Thymus (tissue), 11 donors: ENCODE results near the gene NIM1K. TPM values are rescaled to one million over a fixed set of nuclear protein-coding genes. Genes with fewer than 3 reads are reported as not detected.

Experiments
- DNase-seq, 9 donors: peaks; one replicate each; pipeline ENCODE4 v3.0.0-alpha.2; 2013; ENCODE audit warnings: low spot score in 9 of 9, low read depth in 6 of 9, missing footprints in 1 of 9
- H3K27ac ChIP-seq, 2 donors: one replicate each; pipeline ENCODE4 v1.5.1; 2013; ENCODE audit warnings: control low read depth in 1 of 2, low read depth in 1 of 2, low read length in 1 of 2, mild to moderate bottlenecking in 1 of 2, moderate library complexity in 1 of 2
- H3K27me3 ChIP-seq, 2 donors: one replicate each; pipeline ENCODE4 v1.5.1; 2013; ENCODE audit warnings: low read length in 1 of 2; ENCODE audit not compliant: control insufficient read depth in 2 of 2, insufficient read depth in 1 of 2
- H3K36me3 ChIP-seq, 2 donors: one replicate each; pipeline ENCODE4 v1.5.1; 2013; ENCODE audit warnings: low read length in 1 of 2, mild to moderate bottlenecking in 1 of 2, moderate library complexity in 1 of 2; ENCODE audit not compliant: control insufficient read depth in 2 of 2, insufficient read depth in 2 of 2
- H3K4me1 ChIP-seq, 2 donors: one replicate each; pipeline ENCODE4 v1.5.1; 2013; ENCODE audit warnings: low read length in 2 of 2; ENCODE audit not compliant: control insufficient read depth in 2 of 2, insufficient read depth in 2 of 2
- H3K4me3 ChIP-seq, 2 donors: one replicate each; pipeline ENCODE4 v1.5.1; 2013; ENCODE audit warnings: low read length in 2 of 2, control low read depth in 1 of 2, mild to moderate bottlenecking in 1 of 2
- H3K9me3 ChIP-seq, 2 donors: one replicate each; pipeline ENCODE4 v1.5.1; 2013; ENCODE audit warnings: low read length in 1 of 2, mild to moderate bottlenecking in 1 of 2; ENCODE audit not compliant: control insufficient read depth in 2 of 2, insufficient read depth in 1 of 2
- WGBS: extraction: QIAGEN DNeasy Blood & Tissue Kit; methylation state at CpG from one replicate; pipeline ENCODE4 v1.1.7; 2013; 5-methylcytosine and 5-hydroxymethylcytosine counted together
- polyA plus RNA-seq: library from polyadenylated mRNA; stranded (reverse); fragments of 200-250 nt; gene quantifications from one replicate; pipeline ENCODE4 v1.2.3, GENCODE V29; 2013
- total RNA-seq: library from RNA; stranded (reverse); fragments of 120-200 nt; gene quantifications from one replicate; pipeline ENCODE4 v1.2.4, GENCODE V29; 2013
- donor health status: healthy.

Gene NIM1K
- total and polyA plus RNA-seq, 2 donors, result 0.19 to 0.32 TPM

GRCh38 chr5:43275391-43275790 is 83.4 kb downstream of the NIM1K start:
- Histone ChIP-seq H3K36me3 (no peaks in the 10 kb centered on the region), H3K27me3 (no peaks in the 10 kb centered on the region), H3K9me3 (no peaks in the 10 kb centered on the region), H3K4me1 (no peaks in the 10 kb centered on the region), H3K4me3 (no peak overlapping the region), H3K27ac (no peak overlapping the region)
- WGBS, result 98% methylated on average over 4 of the region's 4 CpGs
- no peak for DNase-seq

GRCh38 chr5:43279548-43280274 is 87.7 kb downstream of the NIM1K start:
- no peaks in the 10 kb centered on the region for H3K27me3 ChIP-seq
- WGBS, result 97% methylated on average over 12 of the region's 12 CpGs
- H3K4me1 ChIP-seq, result no peaks in the 10 kb centered on the region

GRCh38 chr5:43281840-43282658 is 90.0 kb downstream of the NIM1K start:
- 95% methylated on average over 7 of the region's 7 CpGs for WGBS
- Histone ChIP-seq H3K9me3 (no peaks in the 10 kb centered on the region), H3K4me1 (no peaks in the 10 kb centered on the region), H3K4me3 (no peak overlapping the region), H3K36me3 (peaks cover 5 to 8% of the 10 kb centered on the region in 2 donors), H3K27me3 (no peaks in the 10 kb centered on the region), H3K27ac (no peak overlapping the region)
- DNase-seq, result no peak

More at GRCh38 chr5:43279548-43280274, 87.7 kb downstream of the NIM1K start:
- H3K27ac ChIP-seq, result no peak overlapping the region
- H3K36me3 ChIP-seq, result no peaks in the 10 kb centered on the region
- DNase-seq, result no peak
- H3K9me3 ChIP-seq, result no peaks in the 10 kb centered on the region
- no peak overlapping the region for H3K4me3 ChIP-seq

- Histone ChIP-seq H3K27me3 (no peaks in the 10 kb centered on the region), H3K9me3 (no peaks in the 10 kb centered on the region), H3K4me1 (no peaks in the 10 kb centered on the region), H3K36me3 (peaks cover 11 to 27% of the 10 kb centered on the region in 2 donors), H3K27ac (no peak overlapping the region), H3K4me3 (no peak overlapping the region)
- no peak for DNase-seq
Measured at GRCh38 chr5:43286623-43287022, 94.6 kb downstream of the NIM1K start.

- 96% methylated on average over 4 of the region's 4 CpGs for WGBS
- H3K4me3 ChIP-seq, result no peak overlapping the region
- H3K27me3 ChIP-seq, result no peaks in the 10 kb centered on the region
- DNase-seq, result no peak
- H3K9me3 ChIP-seq, result no peaks in the 10 kb centered on the region
- peaks cover 11 to 32% of the 10 kb centered on the region in 2 donors for H3K36me3 ChIP-seq
- no peaks in the 10 kb centered on the region for H3K4me1 ChIP-seq
- H3K27ac ChIP-seq, result no peak overlapping the region
Measured at GRCh38 chr5:43287493-43287892, 95.5 kb downstream of the NIM1K start.

GRCh38 chr5:43288269-43288831 is 96.3 kb downstream of the NIM1K start:
- no peaks in the 10 kb centered on the region for H3K4me1 ChIP-seq
- 97% methylated on average over 1 of the region's 1 CpG for WGBS
- no peak overlapping the region for H3K27ac ChIP-seq
- peaks cover 11 to 39% of the 10 kb centered on the region in 2 donors for H3K36me3 ChIP-seq
- no peaks in the 10 kb centered on the region for H3K9me3 ChIP-seq
- no peak overlapping the region for H3K4me3 ChIP-seq
- no peak for DNase-seq
- no peaks in the 10 kb centered on the region for H3K27me3 ChIP-seq

- Histone ChIP-seq H3K4me3 (no peak overlapping the region), H3K36me3 (peaks cover 11 to 54% of the 10 kb centered on the region in 2 donors), H3K4me1 (no peaks in the 10 kb centered on the region), H3K27ac (no peak overlapping the region), H3K9me3 (no peaks in the 10 kb centered on the region), H3K27me3 (no peaks in the 10 kb centered on the region)
- no peak for DNase-seq
- 35% methylated on average over 2 of the region's 2 CpGs for WGBS
Measured at GRCh38 chr5:43290726-43291125, 98.7 kb downstream of the NIM1K start.

GRCh38 chr5:43294226-43294625 is 102.2 kb downstream of the NIM1K start:
- Histone ChIP-seq H3K4me1 (no peaks in the 10 kb centered on the region), H3K27me3 (no peaks in the 10 kb centered on the region), H3K27ac (no peak overlapping the region), H3K9me3 (no peaks in the 10 kb centered on the region), H3K36me3 (peaks cover 0 to 58% of the 10 kb centered on the region in 2 donors), H3K4me3 (no peak overlapping the region)
- no peak for DNase-seq

- H3K36me3 ChIP-seq, result peaks cover 0 to 55% of the 10 kb centered on the region in 2 donors
- H3K9me3 ChIP-seq, result no peaks in the 10 kb centered on the region
- no peaks in the 10 kb centered on the region for H3K4me1 ChIP-seq
- no peaks in the 10 kb centered on the region for H3K27me3 ChIP-seq
- H3K4me3 ChIP-seq, result no peak overlapping the region
- H3K27ac ChIP-seq, result no peak overlapping the region
- WGBS, result 96% methylated on average over 2 of the region's 2 CpGs
- DNase-seq, result no peak
Measured at GRCh38 chr5:43295202-43295601, 103.2 kb downstream of the NIM1K start.
